Endodermal cell (in vitro differentiated cells): Measurements from ENCODE around the gene S100Z. TPM values are rescaled to one million over a fixed set of nuclear protein-coding genes. Genes with fewer than 3 reads are reported as not detected.
"Not testable (repeated sequence)": the region's sequence is repeated elsewhere in the genome, so short reads cannot be mapped to it uniquely, and the experiment has no call there.

ENCODE experiments used
- DNase-seq: peaks from one replicate; pipeline ENCODE4 v3.0.0-alpha.2; 2017
- H3K27ac ChIP-seq: 2 replicates; pipeline ENCODE4 v1.5.1; 2013; ENCODE audit warnings: mild to moderate bottlenecking, low read depth, low read length, moderate library complexity
- H3K27me3 ChIP-seq: 2 replicates; pipeline ENCODE4 v1.6.1; 2013; ENCODE audit warnings: mild to moderate bottlenecking, low read length, moderate library complexity; ENCODE audit not compliant: insufficient read depth, control insufficient read depth, poor library complexity, severe bottlenecking
- H3K36me3 ChIP-seq: 2 replicates; pipeline ENCODE4 v1.7.0; 2013; ENCODE audit warnings: mild to moderate bottlenecking, low read length, moderate library complexity; ENCODE audit not compliant: control insufficient read depth, insufficient read depth
- H3K4me1 ChIP-seq: one replicate; pipeline ENCODE4 v1.7.0; 2013; ENCODE audit warnings: low read length; ENCODE audit not compliant: control insufficient read depth, insufficient read depth
- H3K4me3 ChIP-seq: 2 replicates; pipeline ENCODE4 v1.5.1; 2013; ENCODE audit warnings: mild to moderate bottlenecking, low read length, moderate library complexity
- H3K9ac ChIP-seq: 2 replicates; pipeline ENCODE4 v1.6.1; 2013; ENCODE audit warnings: mild to moderate bottlenecking, low read length, moderate library complexity; ENCODE audit not compliant: poor library complexity, severe bottlenecking; ENCODE audit errors: extremely low read depth
- H3K9me3 ChIP-seq: 2 replicates; pipeline ENCODE4 v1.6.1; 2013; ENCODE audit warnings: mild to moderate bottlenecking, low read length, moderate library complexity; ENCODE audit not compliant: control insufficient read depth
- H3K27ac Mint-ChIP-seq: 2 replicates; pipeline ENCODE4 v1.8.0; 2020; ENCODE audit warnings: mixed read lengths
- H3K27me3 Mint-ChIP-seq: 2 replicates; pipeline ENCODE4 v1.8.0; 2021; ENCODE audit warnings: mild to moderate bottlenecking, mixed read lengths; ENCODE audit not compliant: insufficient read depth
- H3K36me3 Mint-ChIP-seq: 2 replicates; pipeline ENCODE4 v1.8.0; 2020; ENCODE audit warnings: low read depth, mixed read lengths
- H3K4me1 Mint-ChIP-seq: 2 replicates; pipeline ENCODE4 v1.8.0; 2020; ENCODE audit warnings: mixed read lengths
- H3K4me3 Mint-ChIP-seq: 2 replicates; pipeline ENCODE4 v1.8.0; 2020; ENCODE audit warnings: mild to moderate bottlenecking, moderate library complexity, mixed read lengths
- H3K9me3 Mint-ChIP-seq: 2 replicates; pipeline ENCODE4 v1.8.0; 2020; ENCODE audit warnings: mild to moderate bottlenecking, mixed read lengths
- WGBS, 2 experiments: methylation state at CpG; one replicate each; pipeline versions ENCODE4 v1.1.5 to v1.1.7; 2013; ENCODE audit warnings: missing lambda C conversion rate in 2 of 2, mixed read lengths in 1 of 2; ENCODE audit not compliant: insufficient coverage in 1 of 2, insufficient read length in 1 of 2; 5-methylcytosine and 5-hydroxymethylcytosine counted together
- total RNA-seq, 2 donors: library from RNA; stranded (reverse); fragmentation: NEBNext Ultra II Directional in 1 of 2; extraction: Animal tissue kit (Norgen Biotek cat#: 25700) in 1 of 2; gene quantifications; 2 replicates in 1 of 2; 3 replicates in 1 of 2; pipeline ENCODE4 v1.2.1, GENCODE V29; 2021
- TF ChIP-seq, protein P1 (sequence below): fragments of 200-600 bp; sonication (generic); conservative IDR thresholded peaks from 2 replicates; pipeline ENCODE4 v1.5.0; 2021; ENCODE audit warnings: antibody characterized with exemption, mild to moderate bottlenecking

The S100Z gene
- total RNA-seq, 2 donors from 2014 or later, result 17.2 to 18.3 TPM

- Mint-ChIP-seq H3K27ac (no peak overlapping the region), H3K27me3 (peaks cover 3% of the 10 kb centered on the region), H3K9me3 (peaks cover 20% of the 10 kb centered on the region), H3K36me3 (no peaks in the 10 kb centered on the region), H3K4me1 (peaks cover 28% of the 10 kb centered on the region), H3K4me3 (no peak overlapping the region)
- TF ChIP-seq, protein P1, sequence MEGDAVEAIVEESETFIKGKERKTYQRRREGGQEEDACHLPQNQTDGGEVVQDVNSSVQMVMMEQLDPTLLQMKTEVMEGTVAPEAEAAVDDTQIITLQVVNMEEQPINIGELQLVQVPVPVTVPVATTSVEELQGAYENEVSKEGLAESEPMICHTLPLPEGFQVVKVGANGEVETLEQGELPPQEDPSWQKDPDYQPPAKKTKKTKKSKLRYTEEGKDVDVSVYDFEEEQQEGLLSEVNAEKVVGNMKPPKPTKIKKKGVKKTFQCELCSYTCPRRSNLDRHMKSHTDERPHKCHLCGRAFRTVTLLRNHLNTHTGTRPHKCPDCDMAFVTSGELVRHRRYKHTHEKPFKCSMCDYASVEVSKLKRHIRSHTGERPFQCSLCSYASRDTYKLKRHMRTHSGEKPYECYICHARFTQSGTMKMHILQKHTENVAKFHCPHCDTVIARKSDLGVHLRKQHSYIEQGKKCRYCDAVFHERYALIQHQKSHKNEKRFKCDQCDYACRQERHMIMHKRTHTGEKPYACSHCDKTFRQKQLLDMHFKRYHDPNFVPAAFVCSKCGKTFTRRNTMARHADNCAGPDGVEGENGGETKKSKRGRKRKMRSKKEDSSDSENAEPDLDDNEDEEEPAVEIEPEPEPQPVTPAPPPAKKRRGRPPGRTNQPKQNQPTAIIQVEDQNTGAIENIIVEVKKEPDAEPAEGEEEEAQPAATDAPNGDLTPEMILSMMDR, result no peak
- no peak for DNase-seq
- peaks cover 4% of the 10 kb centered on the region for H3K27me3 ChIP-seq
- no peaks in the 10 kb centered on the region for H3K36me3 ChIP-seq
- peaks cover 6% of the 10 kb centered on the region for H3K4me1 ChIP-seq
- no peak overlapping the region for H3K9ac ChIP-seq
- no peak overlapping the region for H3K27ac ChIP-seq
- WGBS, 2 experiments, result 93 to 96% methylated on average over 5 of the region's 6 CpGs
- no peak overlapping the region for H3K4me3 ChIP-seq
- no peaks in the 10 kb centered on the region for H3K9me3 ChIP-seq
Observed at GRCh38 chr5:76810236-76810635, 39.6 kb upstream of the S100Z start.

- no peak overlapping the region for H3K4me3 Mint-ChIP-seq
Observed at GRCh38 chr5:76811214-76811613, 38.6 kb upstream of the S100Z start.

GRCh38 chr5:76812209-76812608 lies 37.6 kb upstream of the S100Z start:
- H3K9me3 Mint-ChIP-seq, result peaks cover 20% of the 10 kb centered on the region
- H3K27ac Mint-ChIP-seq, H3K4me3 ChIP-seq, H3K9ac ChIP-seq, H3K27ac ChIP-seq, DNase-seq, H3K4me3 Mint-ChIP-seq, H3K36me3 ChIP-seq, H3K36me3 Mint-ChIP-seq, H3K4me1 ChIP-seq, H3K27me3 ChIP-seq, H3K9me3 ChIP-seq: not testable (repeated sequence)
- H3K4me1 Mint-ChIP-seq, result peaks cover 18% of the 10 kb centered on the region
- H3K27me3 Mint-ChIP-seq, result peaks cover 23% of the 10 kb centered on the region
- WGBS, 2 experiments, result 97% methylated on average over 28 of the region's 32 CpGs; no CpG with 5 or more reads in 1 of the 2 experiments

More at GRCh38 chr5:76811214-76811613, 38.6 kb upstream of the S100Z start:
- Histone ChIP-seq H3K4me1 (peaks cover 6% of the 10 kb centered on the region), H3K9ac (no peak overlapping the region), H3K9me3 (no peaks in the 10 kb centered on the region), H3K27me3 (peaks cover under 1% of the 10 kb centered on the region), H3K36me3 (no peaks in the 10 kb centered on the region), H3K4me3 (no peak overlapping the region), H3K27ac (no peak overlapping the region)
- TF ChIP-seq, protein P1, result no peak
- no peak overlapping the region for H3K27ac Mint-ChIP-seq
- H3K27me3 Mint-ChIP-seq, result peaks cover 13% of the 10 kb centered on the region
- H3K9me3 Mint-ChIP-seq, result peaks cover 20% of the 10 kb centered on the region
- peaks cover 23% of the 10 kb centered on the region for H3K4me1 Mint-ChIP-seq
- no peak for DNase-seq
- H3K36me3 Mint-ChIP-seq, result no peaks in the 10 kb centered on the region
- WGBS, 2 experiments, result 85 to 100% methylated on average over 3 to 4 of the region's 5 CpGs

DNA sequence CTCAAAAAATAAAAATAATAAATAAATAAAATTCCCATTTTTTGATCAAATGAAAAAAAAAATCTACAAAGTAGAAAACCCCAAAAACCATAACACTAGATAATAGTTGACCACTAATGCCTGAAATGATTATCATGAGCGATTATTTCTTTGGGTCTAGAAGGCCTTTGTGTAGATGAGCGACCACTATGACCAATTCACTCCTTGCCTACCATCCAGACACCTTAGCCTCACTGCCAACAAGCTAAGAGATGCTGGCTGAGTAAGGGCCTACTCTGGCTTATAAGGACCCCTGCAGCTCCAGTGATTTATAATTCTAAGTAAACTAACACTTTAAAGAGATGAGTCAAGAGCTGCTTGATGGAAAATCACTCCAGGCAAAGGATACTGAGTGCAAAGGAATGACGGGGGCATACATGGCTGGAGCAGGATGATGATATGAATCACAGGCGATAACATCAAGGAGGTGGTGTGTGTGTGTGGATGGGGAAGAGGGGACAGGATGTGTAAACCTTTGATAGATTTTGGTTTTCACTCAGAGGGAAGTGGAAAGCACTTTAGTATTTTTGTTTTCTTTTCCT lies 35.7 kb upstream of the S100Z start:
- Histone ChIP-seq H3K4me3 (no peak overlapping the region), H3K27me3 (peaks cover 18% of the 10 kb centered on the region), H3K27ac (no peak overlapping the region), H3K4me1 (no peaks in the 10 kb centered on the region), H3K9me3 (no peaks in the 10 kb centered on the region), H3K9ac (no peak overlapping the region), H3K36me3 (no peaks in the 10 kb centered on the region)
- H3K27me3 Mint-ChIP-seq, result peaks cover 36% of the 10 kb centered on the region
- DNase-seq, result no peak
- no peak overlapping the region for H3K4me3 Mint-ChIP-seq
- TF ChIP-seq, protein P1, result no peak
- H3K9me3 Mint-ChIP-seq, result peaks cover 20% of the 10 kb centered on the region
- no peak overlapping the region for H3K27ac Mint-ChIP-seq
- WGBS, 2 experiments, result 96 to 98% methylated on average over 3 to 4 of the region's 4 CpGs
- H3K4me1 Mint-ChIP-seq, result peaks cover 8% of the 10 kb centered on the region
- no peaks in the 10 kb centered on the region for H3K36me3 Mint-ChIP-seq
